Islet of Langerhans (tissue), 1 donor: Measurements from ENCODE around the gene LDHB.
"Not testable (repeated sequence)": the region's sequence is repeated elsewhere in the genome, so short reads cannot be mapped to it uniquely, and the experiment has no call there.

Source experiments
- FAIRE-seq: peaks from one replicate; lab custom pipeline; 2011; peaks lifted over from hg19 to GRCh38; lab: Jason Lieb, UNC

The LDHB gene

DNA sequence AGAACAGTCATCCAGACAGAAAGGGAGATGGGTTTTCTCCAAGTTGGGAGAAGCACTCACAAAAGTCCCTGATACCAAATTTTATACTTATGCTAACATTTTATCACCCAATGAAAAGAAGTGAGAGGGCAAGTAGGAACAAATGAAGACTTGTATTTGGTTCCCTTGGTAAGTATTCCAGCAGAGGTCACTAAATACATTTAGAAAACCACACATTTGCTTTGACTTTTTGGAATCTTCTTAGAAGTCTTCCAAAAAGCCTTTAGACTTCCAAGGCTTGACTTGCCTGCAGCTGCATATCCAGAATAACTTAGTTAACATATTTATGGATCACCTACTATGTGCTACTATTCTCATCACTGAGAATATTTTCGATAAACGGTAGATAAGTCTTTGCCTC is 49.9 kb downstream of the LDHB start:
- peak; percentile 95 for FAIRE-seq

DNA sequence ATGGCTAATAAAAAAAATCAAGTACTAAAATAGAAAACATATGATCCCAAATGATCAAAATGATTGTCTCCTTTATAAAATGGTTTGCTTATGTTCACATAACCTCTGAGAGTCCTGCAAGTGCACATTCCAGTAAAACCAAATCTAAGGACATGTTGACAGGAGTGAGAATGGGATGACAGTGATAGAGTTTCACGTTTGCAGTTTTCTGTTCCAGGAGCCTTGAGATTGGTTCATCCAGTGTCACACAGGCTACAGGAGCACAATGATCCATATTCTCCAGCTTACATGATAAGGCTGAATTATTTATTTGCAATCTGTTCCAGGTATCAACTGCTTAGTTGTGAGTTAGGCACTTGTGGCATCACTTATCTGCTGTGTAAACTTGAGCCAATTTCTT is 51.5 kb downstream of the LDHB start:
- no peak for FAIRE-seq

GRCh38 chr12:21604245-21605101 is 53.2 kb downstream of the LDHB start, which contains the start of gene GYS2:
TSS of gene GYS2 (minus strand) at chr12:21604847. CDS start at chr12:21604592, 255 bp downstream.
- no peak for FAIRE-seq

- no peak for FAIRE-seq
Observed at GRCh38 chr12:21602774-21603173, 54.9 kb downstream of the LDHB start.

DNA sequence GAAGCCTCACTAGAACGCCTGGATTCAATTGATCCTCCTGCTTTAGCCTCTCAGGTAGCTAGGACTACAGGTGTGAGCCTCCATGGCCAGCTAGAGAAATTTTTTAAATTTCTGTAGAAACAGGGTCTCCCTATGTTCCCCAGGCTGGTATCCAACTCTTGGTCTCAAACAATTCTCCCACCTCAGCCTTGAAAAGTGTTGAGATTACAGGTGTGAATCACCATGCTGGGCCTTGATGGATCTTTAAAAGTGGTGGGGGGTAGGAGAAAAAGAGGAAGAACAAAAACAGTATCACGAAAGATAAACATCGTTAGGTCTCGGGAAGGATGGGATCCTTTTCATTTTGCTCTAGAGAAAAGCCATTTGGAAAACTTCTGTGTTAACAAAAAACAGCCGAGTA is 57.4 kb downstream of the LDHB start:
- FAIRE-seq = no peak

GRCh38 chr12:21599143-21599999 is 58.3 kb downstream of the LDHB start:
- no peak for FAIRE-seq

GRCh38 chr12:21598651-21599050 is 59.0 kb downstream of the LDHB start:
- FAIRE-seq = no peak

DNA sequence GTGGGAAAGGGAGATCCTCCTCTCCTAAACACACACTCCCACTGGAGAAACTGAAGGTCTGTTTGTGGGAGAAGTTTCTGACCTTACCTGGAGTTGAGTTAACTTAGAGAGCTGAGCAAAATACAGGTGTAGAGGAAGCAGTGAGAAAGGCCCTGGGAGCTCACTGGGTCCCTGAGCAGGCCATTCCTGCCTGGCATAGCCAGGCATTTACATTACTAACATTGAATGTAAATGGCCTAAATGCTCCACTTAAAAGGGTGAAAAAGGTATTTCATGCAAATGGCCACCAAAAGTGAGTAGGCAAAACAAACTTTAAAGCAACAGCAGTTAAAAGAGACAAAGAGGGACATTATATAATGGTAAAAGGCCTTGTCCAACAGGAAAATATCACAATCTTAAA is 62.3 kb downstream of the LDHB start:
- FAIRE-seq = not testable (repeated sequence)

GRCh38 chr12:21585485-21585884 is 72.2 kb downstream of the LDHB start:
- no peak for FAIRE-seq
